Endometrial microvascular endothelial cells (primary cell): Measurements from ENCODE around the gene MCCC1. TPM values are rescaled to one million over a fixed set of nuclear protein-coding genes. Genes with fewer than 3 reads are reported as not detected.
"Not testable (repeated sequence)": the region's sequence is repeated elsewhere in the genome, so short reads cannot be mapped to it uniquely, and the experiment has no call there.

Source experiments
- in situ Hi-C: cut with HindIII; loops from 2 replicates; pipeline ENCODE4 v1.10.0; 2017; ENCODE audit warnings: low sequenced_read_pairs, low pct_unique_long_range_greater_than_20kb; ENCODE audit errors: inconsistent ontology term
- total RNA-seq: library from RNA; depleted of rRNA; stranded (reverse); fragments of >200 nt; gene quantifications from one replicate; pipeline ENCODE4 v1.2.3, GENCODE V29; 2015; ENCODE audit errors: inconsistent ontology term

The MCCC1 gene
- total RNA-seq, 1 donor from 2014 or later, result 17.6 TPM

- in situ Hi-C loops, result not testable (repeated sequence)
Measured at GRCh38 chr3:183066891-183067290, 32.4 kb downstream of the MCCC1 start.

GRCh38 chr3:183064475-183064874 is 34.8 kb downstream of the MCCC1 start:
- in situ Hi-C loops, result no loop called here

GRCh38 chr3:183061391-183062172 is 37.7 kb downstream of the MCCC1 start:
- in situ Hi-C loops, result no loop called here

- in situ Hi-C loops, result no loop called here
Measured at GRCh38 chr3:183058351-183058750, 40.9 kb downstream of the MCCC1 start.

GRCh38 chr3:183050706-183051105 is 48.6 kb downstream of the MCCC1 start:
- in situ Hi-C loops, result no loop called here

GRCh38 chr3:183046883-183047282 is 52.4 kb downstream of the MCCC1 start:
- in situ Hi-C loops, result no loop called here

GRCh38 chr3:183044547-183045229 is 54.6 kb downstream of the MCCC1 start:
- in situ Hi-C loops, result no loop called here

- in situ Hi-C loops, result no loop called here
Measured at GRCh38 chr3:183038757-183039156, 60.5 kb downstream of the MCCC1 start.

GRCh38 chr3:183038221-183038620 is 61.1 kb downstream of the MCCC1 start:
- in situ Hi-C loops, result no loop called here

- in situ Hi-C loops, result no loop called here
Measured at GRCh38 chr3:183033746-183034145, 65.5 kb downstream of the MCCC1 start.

GRCh38 chr3:183032880-183033555 is 66.3 kb downstream of the MCCC1 start:
- in situ Hi-C loops, result no loop called here

GRCh38 chr3:183031826-183032225 is 67.5 kb downstream of the MCCC1 start:
- in situ Hi-C loops, result no loop called here

- in situ Hi-C loops, result no loop called here
Measured at GRCh38 chr3:183028416-183028815, 70.9 kb downstream of the MCCC1 start.

GRCh38 chr3:183027276-183027675 is 72.0 kb downstream of the MCCC1 start:
- in situ Hi-C loops, result no loop called here

GRCh38 chr3:183022936-183023516 is 76.3 kb downstream of the MCCC1 start:
- in situ Hi-C loops, result no loop called here

GRCh38 chr3:183018421-183019192 is 80.7 kb downstream of the MCCC1 start:
- in situ Hi-C loops, result no loop called here

GRCh38 chr3:183015185-183015584 is 84.1 kb downstream of the MCCC1 start:
- in situ Hi-C loops, result no loop called here

GRCh38 chr3:183013856-183014255 is 85.4 kb downstream of the MCCC1 start:
- in situ Hi-C loops, result no loop called here

- in situ Hi-C loops, result no loop called here
Measured at GRCh38 chr3:183013074-183013473, 86.2 kb downstream of the MCCC1 start.
